ENCODE data around the gene CERS3. TPM values are rescaled to one million over a fixed set of nuclear protein-coding genes. Genes with fewer than 3 reads are reported as not detected.

Gene CERS3
- total RNA-seq, 1 donor from 2014 or later, result not detected

DNA sequence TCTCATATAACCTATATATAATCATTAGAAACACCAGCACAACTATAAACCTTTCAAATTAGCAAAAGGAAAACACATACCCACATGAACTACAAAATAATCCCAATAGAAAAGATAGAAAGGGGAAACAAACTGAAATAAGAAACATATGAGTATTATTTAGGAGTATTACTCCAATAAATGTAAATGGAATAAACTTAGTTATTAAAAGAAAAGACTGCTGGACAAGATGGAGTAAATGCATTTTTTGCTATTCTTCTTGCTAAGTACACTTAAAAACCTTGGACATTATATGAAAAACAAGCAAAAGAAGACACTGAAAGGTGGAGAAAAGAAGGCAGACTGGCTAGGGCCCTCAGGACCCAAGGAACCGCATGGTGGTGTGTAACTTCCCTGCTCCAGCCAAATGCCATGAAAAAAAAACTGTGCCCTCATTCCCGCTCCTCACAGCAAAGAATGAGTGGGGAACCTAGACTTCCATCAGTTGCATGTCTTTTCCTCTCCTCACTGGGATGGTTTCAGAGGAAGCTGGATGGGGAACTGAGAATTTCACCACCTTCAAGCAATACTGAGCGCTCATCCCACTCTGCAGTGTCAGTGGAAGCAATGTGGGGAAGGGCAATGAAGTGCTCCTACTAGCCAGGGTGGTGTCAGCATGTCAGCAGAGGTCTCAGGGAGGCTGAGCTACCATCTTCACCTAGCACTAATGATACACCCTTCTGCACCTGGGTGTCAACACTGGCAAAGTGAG lies 143.3 kb downstream of the CERS3 start:
- DNase-seq (ENCODE audit: low read depth), result no peak

DNA sequence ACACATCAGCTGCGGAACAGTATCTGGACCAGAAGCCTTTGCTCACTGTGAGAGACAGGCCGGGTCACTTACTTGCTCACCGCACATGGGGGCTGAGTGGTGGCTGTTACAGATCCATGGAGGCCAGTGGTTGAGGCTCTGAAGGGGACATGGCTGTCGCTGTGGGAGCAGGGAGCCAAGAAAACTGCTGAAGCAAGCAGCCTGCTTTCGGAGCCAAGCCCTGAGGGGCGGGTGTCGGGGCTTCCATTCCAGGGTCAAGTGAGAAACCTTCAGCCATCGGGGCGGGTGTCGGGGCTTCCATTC lies 144.7 kb downstream of the CERS3 start:
- DNase-seq (ENCODE audit: low read depth), result no peak

DNA sequence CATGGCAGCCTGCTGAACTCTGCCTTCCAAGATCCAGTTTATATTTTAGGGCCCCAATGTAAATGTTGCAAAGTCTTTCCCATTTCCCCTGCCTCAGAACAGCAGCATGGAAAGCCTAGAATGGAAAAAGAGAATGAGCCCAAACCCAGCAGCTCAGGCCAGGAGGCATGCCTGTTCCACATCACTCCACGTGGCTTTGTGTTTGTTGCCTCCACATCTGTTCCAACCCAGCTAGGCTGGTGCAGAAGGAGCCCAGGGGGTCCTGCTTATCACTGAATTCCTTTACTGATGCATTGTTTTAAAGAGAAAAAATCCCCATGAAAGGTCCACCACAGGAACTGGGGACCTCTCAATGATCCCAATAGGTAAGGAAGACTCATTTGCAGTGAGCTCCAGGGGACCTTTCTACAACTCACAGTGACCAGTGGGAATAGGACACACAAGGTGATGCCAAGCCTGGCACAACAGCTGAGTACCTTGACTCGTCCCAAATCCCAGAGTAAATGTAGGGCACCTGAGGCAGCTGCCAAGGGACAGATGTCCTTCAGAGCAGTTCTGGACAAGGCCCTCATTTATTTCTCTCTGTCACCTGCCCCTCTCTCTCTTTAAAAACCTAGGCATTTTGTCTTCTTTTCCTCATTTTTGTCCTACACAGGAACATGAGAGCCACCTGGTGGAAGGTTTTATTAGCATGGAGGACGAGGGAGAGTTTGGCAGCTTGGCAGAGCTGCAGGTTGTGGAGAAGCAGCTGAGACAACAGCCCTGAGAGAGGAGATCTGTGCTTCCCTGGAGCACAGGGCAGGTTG lies 145.2 kb downstream of the CERS3 start:
- no peak for DNase-seq (ENCODE audit: low read depth)

- DNase-seq (ENCODE audit: low read depth), result no peak
These were observed 154.8 kb downstream of the CERS3 start for GRCh38 chr15:100373942-100374341.

DNA sequence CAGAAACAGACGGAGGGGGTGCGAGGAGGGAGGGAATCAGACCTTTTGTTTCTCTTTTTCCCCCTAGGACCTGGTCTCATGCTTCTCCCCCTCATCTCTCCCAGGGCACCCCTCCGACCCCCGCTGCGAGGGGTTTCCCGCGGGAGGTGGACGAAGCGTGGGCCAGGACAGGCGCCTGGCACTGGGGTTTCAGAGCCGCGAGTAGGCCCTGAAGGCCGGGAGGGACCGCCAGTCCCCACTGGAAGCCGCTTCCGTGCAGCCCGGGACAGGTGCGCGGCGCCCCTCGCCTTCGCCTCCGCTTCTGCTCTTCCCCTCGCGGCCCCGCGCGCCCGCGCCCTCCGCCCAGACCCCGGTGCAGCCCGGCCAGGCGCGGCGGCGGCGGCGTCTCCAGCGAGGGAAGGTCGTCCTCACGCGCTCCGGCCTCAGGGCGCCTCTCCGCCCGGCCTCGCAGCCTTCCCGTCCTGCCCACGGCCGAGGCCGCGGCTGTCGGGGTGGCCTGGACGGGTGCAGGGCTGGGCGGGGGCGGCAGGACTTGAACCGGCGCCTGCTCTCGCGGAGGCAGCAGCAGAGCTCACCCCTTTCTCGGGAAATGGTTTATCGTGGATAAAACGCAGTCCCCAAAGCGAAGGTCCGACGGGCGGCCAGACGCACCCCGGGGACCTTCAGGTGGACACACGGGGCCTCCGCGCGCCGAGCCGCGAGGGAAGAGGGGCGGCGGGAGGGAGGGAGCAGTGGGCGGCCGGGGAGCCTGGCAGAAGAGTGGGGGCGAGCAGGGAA lies 155.4 kb downstream of the CERS3 start:
- DNase-seq (ENCODE audit: low read depth), result no peak

GRCh38 chr15:100372739-100373119 lies 156.0 kb downstream of the CERS3 start:
- no peak for DNase-seq (ENCODE audit: low read depth)

DNA sequence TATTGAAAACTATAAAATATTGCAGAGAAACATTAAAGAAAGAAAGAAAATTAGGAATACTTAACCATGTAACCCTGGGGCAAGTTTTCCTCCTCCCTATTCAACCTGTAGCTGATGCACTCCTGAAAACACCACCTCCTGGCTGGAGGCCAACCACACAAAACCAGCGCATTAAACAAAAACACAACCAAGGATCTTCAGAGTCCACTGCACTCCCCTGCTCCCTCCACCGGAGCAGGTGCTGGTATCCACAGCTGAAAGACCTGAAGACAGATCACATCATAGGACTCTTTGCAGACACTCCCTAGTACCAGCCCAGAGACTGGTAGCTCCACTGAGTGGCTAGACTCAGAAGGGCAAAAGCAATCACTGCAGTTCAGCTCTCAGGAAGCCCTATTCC lies 173.4 kb downstream of the CERS3 start:
- DNase-seq (ENCODE audit: low read depth), result no peak

DNA sequence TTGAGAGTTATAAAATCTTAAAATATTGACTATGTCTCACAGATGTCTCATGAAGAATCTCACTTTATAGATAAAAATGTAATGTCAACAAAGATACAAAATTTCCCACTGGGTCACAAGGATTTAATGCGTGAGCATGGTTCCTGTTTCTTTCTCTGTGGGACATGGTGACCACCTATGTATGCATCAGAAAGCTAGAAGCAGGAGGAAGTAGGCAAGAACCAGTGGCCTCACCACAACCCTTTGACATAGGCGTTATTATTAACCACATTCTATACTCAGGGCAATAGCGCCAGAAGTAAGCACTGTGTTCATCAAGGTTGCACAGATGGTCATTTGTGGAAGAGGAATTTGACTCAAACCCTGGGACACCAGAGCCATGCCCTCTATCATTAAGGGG lies 175.3 kb downstream of the CERS3 start:
- no peak for DNase-seq (ENCODE audit: low read depth)

GRCh38 chr15:100350434-100351226 lies 178.1 kb downstream of the CERS3 start:
- DNase-seq (ENCODE audit: low read depth), result no peak

Other genes starting within 250 kb of the CERS3 start
- gene ADAMTS17, start 187.0 kb downstream of the CERS3 start, total RNA-seq, result 0.10 and 0.43 TPM in 2 replicates
- gene LINS1, start 73.2 kb upstream of the CERS3 start, total RNA-seq, result 12.4 and 18.6 TPM in 2 replicates
- gene ASB7, start 73.6 kb upstream of the CERS3 start, total RNA-seq, result 9.2 and 12.2 TPM in 2 replicates

Data from myocyte (in vitro differentiated cells).